C4-2B (cell line): ENCODE results near the gene OAF.
"Not testable (repeated sequence)": the region's sequence is repeated elsewhere in the genome, so short reads cannot be mapped to it uniquely, and the experiment has no call there.

Source experiments
- H3K27ac ChIP-seq: fragments of 450-650 bp; 2 replicates; pipeline ENCODE4 v1.5.1; 2017
- ZFX ChIP-seq: fragments of 450-650 bp; IDR thresholded peaks from 2 replicates; pipeline ENCODE4 v1.6.1; 2017
- TF ChIP-seq, protein P1 (sequence below): fragments of 450-650 bp; conservative IDR thresholded peaks from 2 replicates; pipeline ENCODE4 v1.5.1; 2017; ENCODE audit warnings: mild to moderate bottlenecking

The OAF gene

DNA sequence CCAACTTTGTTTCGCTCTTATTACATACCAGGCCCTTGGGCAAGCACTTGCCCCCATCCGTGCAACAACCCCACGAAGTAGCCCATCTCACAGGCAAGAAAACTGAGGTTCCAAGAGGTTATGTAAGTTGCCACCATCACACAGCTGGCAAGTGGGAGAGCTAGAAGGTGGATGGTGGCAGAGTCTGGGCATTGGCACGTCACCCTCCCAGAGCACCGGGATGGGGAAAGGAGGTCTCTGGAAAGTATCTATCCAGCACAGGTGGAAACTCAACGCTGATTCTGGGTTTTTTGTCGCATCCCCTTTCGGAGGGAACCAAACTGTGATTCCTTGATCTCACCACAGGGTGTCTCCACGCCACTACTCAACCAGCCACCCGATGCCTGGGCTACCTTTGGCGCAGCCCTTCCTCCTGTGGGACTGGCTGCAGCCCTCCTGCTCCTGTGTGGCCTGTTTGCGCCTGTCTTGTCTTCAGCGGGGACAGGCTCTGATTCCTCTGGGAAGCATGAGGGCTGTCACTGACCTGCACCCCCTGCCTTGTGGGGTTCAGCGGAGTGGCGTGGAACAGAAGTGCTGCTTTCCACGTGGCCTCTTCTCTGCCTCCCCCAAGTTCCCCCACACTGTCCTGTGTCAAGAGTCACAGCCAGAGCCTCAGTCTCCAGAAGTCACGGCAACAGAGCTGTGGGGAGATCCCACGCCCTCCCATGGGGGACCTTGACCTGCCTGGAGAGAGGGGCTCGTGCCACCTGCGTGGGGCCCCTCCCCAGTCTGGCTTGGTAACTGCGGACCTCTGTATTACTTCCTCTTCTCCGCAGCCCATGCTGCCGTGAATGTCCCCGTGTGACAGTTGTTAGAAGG, 38.5 kb upstream of the OAF start:
- H3K27ac ChIP-seq = no peak overlapping the region
- TF ChIP-seq ZFX = no peak
- TF ChIP-seq, protein P1, sequence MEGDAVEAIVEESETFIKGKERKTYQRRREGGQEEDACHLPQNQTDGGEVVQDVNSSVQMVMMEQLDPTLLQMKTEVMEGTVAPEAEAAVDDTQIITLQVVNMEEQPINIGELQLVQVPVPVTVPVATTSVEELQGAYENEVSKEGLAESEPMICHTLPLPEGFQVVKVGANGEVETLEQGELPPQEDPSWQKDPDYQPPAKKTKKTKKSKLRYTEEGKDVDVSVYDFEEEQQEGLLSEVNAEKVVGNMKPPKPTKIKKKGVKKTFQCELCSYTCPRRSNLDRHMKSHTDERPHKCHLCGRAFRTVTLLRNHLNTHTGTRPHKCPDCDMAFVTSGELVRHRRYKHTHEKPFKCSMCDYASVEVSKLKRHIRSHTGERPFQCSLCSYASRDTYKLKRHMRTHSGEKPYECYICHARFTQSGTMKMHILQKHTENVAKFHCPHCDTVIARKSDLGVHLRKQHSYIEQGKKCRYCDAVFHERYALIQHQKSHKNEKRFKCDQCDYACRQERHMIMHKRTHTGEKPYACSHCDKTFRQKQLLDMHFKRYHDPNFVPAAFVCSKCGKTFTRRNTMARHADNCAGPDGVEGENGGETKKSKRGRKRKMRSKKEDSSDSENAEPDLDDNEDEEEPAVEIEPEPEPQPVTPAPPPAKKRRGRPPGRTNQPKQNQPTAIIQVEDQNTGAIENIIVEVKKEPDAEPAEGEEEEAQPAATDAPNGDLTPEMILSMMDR = peak; percentile 82

DNA sequence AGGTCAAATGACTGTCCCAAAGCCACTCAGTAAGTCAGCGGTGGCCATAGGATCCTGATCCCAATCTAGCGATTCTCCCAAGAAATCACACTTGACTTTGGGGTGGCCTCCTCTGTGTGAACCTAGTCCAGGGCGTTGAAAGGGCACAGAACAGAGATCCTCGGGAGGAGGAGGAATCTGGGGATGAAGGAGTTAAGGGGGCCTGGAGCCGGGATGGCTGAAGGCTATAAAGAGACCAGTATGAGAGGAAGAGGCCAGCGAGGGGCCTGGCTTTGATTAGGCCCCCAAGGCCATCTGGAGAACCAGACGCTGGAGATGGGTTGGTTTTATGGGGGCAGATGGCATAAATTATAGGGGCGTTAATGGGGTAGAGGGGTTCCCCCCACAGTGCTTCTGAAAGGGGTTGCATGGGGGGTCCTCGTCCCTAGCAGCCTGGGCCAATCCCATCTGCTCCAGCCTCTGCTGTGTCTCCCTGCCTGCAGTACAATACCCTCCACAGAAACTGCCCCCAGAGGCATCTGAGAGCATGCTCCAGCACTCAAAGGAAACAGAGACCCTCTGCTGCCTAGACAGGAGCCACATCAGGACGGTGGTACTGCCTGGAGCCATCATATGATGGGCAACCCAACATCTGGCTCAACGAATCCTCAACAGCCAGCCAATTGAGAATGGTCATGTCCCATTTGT, 37.7 kb upstream of the OAF start:
- no peak for TF ChIP-seq ZFX
- TF ChIP-seq, protein P1 = no peak
- H3K27ac ChIP-seq = no peak overlapping the region

DNA sequence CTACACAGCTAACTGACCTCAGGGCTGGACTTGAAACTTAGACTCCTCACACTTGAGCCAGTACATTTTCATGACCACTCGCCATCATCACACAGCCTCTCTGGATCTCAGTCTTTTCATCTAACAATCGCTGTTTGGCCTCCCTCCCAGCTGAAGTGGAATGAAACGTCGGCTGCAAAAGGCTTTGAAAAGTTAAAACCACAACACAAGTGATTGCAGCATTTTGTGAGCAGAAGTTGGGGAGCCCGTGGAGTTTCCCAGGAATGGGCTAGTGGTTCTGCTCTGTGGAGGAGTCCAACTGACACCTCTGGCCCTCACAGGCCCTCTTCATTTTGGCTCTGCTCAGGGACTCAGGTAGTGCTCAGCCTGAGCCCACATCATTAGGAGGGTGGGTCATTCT, 37.0 kb upstream of the OAF start:
- no peak overlapping the region for H3K27ac ChIP-seq
- no peak for TF ChIP-seq ZFX
- TF ChIP-seq, protein P1 = no peak

DNA sequence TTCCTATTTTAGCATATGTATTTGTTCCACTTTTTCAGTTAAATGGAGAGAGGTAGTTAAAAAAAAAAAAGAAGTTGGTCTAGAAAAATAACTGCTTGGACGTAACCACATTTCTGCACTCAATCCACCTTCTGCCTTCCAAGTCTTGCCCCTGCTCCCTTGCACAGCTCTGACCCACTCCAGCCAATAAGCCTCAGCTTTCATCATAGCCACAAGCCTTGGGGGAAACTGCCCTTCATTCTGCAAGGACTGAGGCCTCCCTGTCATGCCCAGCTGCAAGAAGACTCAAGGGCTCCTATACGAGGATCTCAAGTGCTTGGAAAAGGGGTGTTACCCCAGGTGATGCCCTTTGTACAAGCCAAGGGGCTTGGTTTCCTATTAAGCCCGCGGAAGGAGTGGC, 36.0 kb upstream of the OAF start:
- no peak overlapping the region for H3K27ac ChIP-seq
- TF ChIP-seq, protein P1 = no peak
- no peak for TF ChIP-seq ZFX

DNA sequence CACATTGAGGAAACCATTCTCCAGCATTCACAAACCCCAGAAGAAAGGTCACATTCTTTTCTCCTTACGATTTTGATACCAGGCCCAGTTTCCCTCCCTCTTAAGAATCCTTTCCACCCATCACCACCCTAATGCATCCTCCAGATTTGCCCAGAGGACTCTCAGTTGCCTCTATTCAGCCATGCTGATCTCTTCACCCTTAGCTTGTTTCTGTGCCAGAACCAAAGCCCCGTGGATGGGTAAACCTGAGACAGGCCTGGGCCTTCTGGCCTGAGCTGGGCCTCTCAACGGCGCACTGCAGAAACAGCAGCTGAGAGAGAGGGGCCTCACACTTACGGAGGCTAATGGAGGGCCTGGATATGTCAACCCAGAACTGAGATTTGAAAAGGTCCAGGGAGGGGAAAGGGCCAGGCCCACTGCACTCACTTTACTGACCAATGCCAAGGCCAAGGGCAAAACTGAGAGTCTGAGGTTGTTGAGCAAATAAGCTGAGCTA, 32.2 kb upstream of the OAF start:
- H3K27ac ChIP-seq = no peak overlapping the region
- no peak for TF ChIP-seq ZFX
- TF ChIP-seq, protein P1 = no peak

DNA sequence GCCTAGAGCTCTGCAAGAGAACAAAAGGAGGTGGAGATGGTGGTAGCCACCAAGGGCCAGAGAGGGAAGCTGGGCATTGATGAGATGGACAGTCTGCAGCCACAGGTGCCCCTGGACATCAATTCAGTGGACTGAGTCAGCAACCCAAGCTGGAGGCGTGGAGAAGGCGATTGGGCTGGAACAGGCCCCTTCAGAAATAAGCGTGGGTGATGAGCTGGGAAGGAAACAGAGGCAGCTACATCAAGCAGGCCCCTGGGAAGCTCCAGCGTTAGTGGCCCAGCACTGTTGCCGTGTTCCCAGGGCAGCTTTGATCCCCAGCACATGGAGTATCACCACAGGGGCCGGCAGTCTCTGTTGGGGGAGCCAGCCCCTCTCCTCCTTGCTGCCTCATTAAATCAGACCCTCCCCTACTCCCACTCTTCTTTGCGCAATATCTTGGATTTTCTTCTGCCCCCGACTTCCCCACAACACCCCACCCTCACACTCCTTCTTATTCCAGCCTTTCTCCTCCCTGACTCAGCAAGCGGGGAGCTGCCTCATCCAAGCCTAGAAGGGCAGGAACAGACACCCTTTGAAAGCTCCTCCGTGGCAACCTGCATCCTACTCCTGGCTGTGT, 31.7 kb upstream of the OAF start:
- H3K27ac ChIP-seq = no peak overlapping the region
- no peak for TF ChIP-seq ZFX
- TF ChIP-seq, protein P1 = no peak

DNA sequence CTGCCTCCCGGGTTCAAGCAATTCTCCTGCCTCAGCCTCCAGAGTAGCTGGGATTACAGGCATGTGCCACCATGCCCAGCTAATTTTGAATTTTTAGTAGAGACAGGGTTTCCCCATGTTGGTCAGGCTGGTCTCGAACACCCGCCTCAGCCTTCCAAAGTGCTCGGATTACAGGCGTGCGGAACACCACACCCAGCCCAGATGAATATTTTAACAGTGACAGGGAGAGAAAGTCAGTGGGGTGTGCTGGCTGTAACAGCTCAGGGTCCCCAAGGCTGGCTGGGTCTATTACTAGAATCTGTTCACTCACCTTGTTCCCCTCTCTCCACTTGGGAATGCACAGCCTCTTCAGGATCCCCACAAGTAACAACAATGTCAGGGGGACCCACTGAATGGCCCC, 30.8 kb upstream of the OAF start:
- H3K27ac ChIP-seq = not testable (repeated sequence)
